Measurements from ENCODE around the gene ADGRB2. TPM values are rescaled to one million over a fixed set of nuclear protein-coding genes. Genes with fewer than 3 reads are reported as not detected.

The ADGRB2 gene
- polyA plus RNA-seq, 3 donors: not detected

- H3K9me3 Mint-ChIP-seq: peaks cover 0 to 2% (median 0%) of the 10 kb centered on the region in 7 donors
- Histone ChIP-seq H3K79me2 (ENCODE audit: insufficient read depth, low read length) (no peaks in the 10 kb centered on the region), H3K4me3 (replicated peaks in 1 of 3; ENCODE audit: low read depth in 2 of 3, low read length in 3 of 3) (no peak overlapping the region), H3K27ac (ENCODE audit: low read depth in 1 of 2, low read length in 2 of 2) (no peak overlapping the region), H2AFZ (ENCODE audit: insufficient read depth, low read depth, low read length, poor library complexity, severe bottlenecking) (no peak overlapping the region), H3K9me3 (replicated peaks in 1 of 2; ENCODE audit: control insufficient read depth in 1 of 2, insufficient read depth in 1 of 2, low read length in 2 of 2) (no peaks in the 10 kb centered on the region), H4K20me1 (ENCODE audit: insufficient read depth, low read length) (no peaks in the 10 kb centered on the region), H3K36me3 (replicated peaks in 1 of 2; ENCODE audit: control insufficient read depth in 1 of 2, insufficient read depth in 2 of 2, low read length in 2 of 2) (no peaks in the 10 kb centered on the region), H3K9ac (ENCODE audit: insufficient read depth, low read length, poor library complexity, severe bottlenecking) (no peak overlapping the region), H3K4me1 (ENCODE audit: control insufficient read depth in 1 of 2, insufficient read depth in 2 of 2, low read length in 2 of 2) (no peaks in the 10 kb centered on the region), H3K27me3 (ENCODE audit: control insufficient read depth in 2 of 2, insufficient read depth in 2 of 2, low read length in 2 of 2) (no peaks in the 10 kb centered on the region), H3K4me2 (replicated peaks; ENCODE audit: extremely low read depth, low read length, poor library complexity, severe bottlenecking) (no peak overlapping the region)
- intact Hi-C loops (cut with micrococcal nuclease): no loop called here
- WGBS (ENCODE audit: insufficient coverage): 95% methylated on average over 10 of the region's 12 CpGs
- no peaks in the 10 kb centered on the region for H3K36me3 Mint-ChIP-seq
- no peak overlapping the region for H3K27ac Mint-ChIP-seq
- no peak overlapping the region for H3K4me3 Mint-ChIP-seq
- DNase-seq: no peak
- TF ChIP-seq CTCF (IDR thresholded peaks at IDR 0.05): no peak
- H3K27me3 Mint-ChIP-seq (ENCODE audit: low read depth in 3 of 3): peaks cover 6 to 9% (median 7%) of the 10 kb centered on the region in 3 donors
- H3K4me1 Mint-ChIP-seq: peaks cover 5% of the 10 kb centered on the region
Observed at GRCh38 chr1:31697369-31697984, 66.7 kb downstream of the ADGRB2 start.

- no peak overlapping the region for H3K4me3 Mint-ChIP-seq
- H3K27me3 Mint-ChIP-seq (ENCODE audit: low read depth in 3 of 3): peaks cover 4 to 8% (median 6%) of the 10 kb centered on the region in 3 donors
- Histone ChIP-seq H2AFZ (ENCODE audit: insufficient read depth, low read depth, low read length, poor library complexity, severe bottlenecking) (no peak overlapping the region), H3K4me2 (replicated peaks; ENCODE audit: extremely low read depth, low read length, poor library complexity, severe bottlenecking) (no peak overlapping the region), H3K27ac (ENCODE audit: low read depth in 1 of 2, low read length in 2 of 2) (no peak overlapping the region), H3K36me3 (replicated peaks in 1 of 2; ENCODE audit: control insufficient read depth in 1 of 2, insufficient read depth in 2 of 2, low read length in 2 of 2) (no peaks in the 10 kb centered on the region), H3K9ac (ENCODE audit: insufficient read depth, low read length, poor library complexity, severe bottlenecking) (no peak overlapping the region), H3K9me3 (replicated peaks in 1 of 2; ENCODE audit: control insufficient read depth in 1 of 2, insufficient read depth in 1 of 2, low read length in 2 of 2) (no peaks in the 10 kb centered on the region), H3K4me3 (replicated peaks in 1 of 3; ENCODE audit: low read depth in 2 of 3, low read length in 3 of 3) (no peak overlapping the region), H3K79me2 (ENCODE audit: insufficient read depth, low read length) (no peaks in the 10 kb centered on the region), H3K27me3 (ENCODE audit: control insufficient read depth in 2 of 2, insufficient read depth in 2 of 2, low read length in 2 of 2) (no peaks in the 10 kb centered on the region), H4K20me1 (ENCODE audit: insufficient read depth, low read length) (no peaks in the 10 kb centered on the region), H3K4me1 (ENCODE audit: control insufficient read depth in 1 of 2, insufficient read depth in 2 of 2, low read length in 2 of 2) (no peaks in the 10 kb centered on the region)
- intact Hi-C loops (cut with micrococcal nuclease): no loop called here
- no peaks in the 10 kb centered on the region for H3K9me3 Mint-ChIP-seq
- 94% methylated on average over 4 of the region's 4 CpGs for WGBS (ENCODE audit: insufficient coverage)
- DNase-seq: no peak
- no peak for TF ChIP-seq CTCF (IDR thresholded peaks at IDR 0.05)
- no peaks in the 10 kb centered on the region for H3K36me3 Mint-ChIP-seq
- H3K27ac Mint-ChIP-seq: no peak overlapping the region
- peaks cover 5% of the 10 kb centered on the region for H3K4me1 Mint-ChIP-seq
Observed at GRCh38 chr1:31696242-31696641, 67.9 kb downstream of the ADGRB2 start.

All from CD14-positive monocyte (primary cell).